Endothelial cell of umbilical vein (primary cell): Measurements from ENCODE around the gene HGFAC. TPM values are rescaled to one million over a fixed set of nuclear protein-coding genes. Genes with fewer than 3 reads are reported as not detected.

ENCODE experiments used
- BruUV-seq: library from RNA; stranded (reverse); fragments of 400-500 nt; replicated peaks from 2 replicates; lab custom pipeline; 2021; lab: Mats Ljungman, UMichigan
- CTCF ChIA-PET: fragments of 300-600, 350-600 bp; sonication (Branson Sonifier 250); formaldehyde crosslinking; loops from one replicate; lab custom pipeline; 2021; ENCODE audit warnings: antibody characterized with exemption, inconsistent platforms; lab: Charles Lee
- POLR2A ChIA-PET: fragments of 300-600, 350-600 bp; sonication (Branson Sonifier 250); formaldehyde crosslinking; loops from one replicate; lab custom pipeline; 2021; ENCODE audit warnings: antibody characterized with exemption, inconsistent platforms; lab: Charles Lee
- DNase-seq: peaks from one replicate; pipeline ENCODE4 v3.0.0-alpha.2; 2011; ENCODE audit warnings: low read depth, low spot score
- FAIRE-seq: peaks from 2 replicates; lab custom pipeline; 2011; peaks lifted over from hg19 to GRCh38; lab: Jason Lieb, UNC
- H2AFZ ChIP-seq: 2 replicates; pipeline ENCODE4 v1.6.0; 2012; ENCODE audit warnings: low read depth, low read length, control low read depth, inconsistent platforms
- H3K27ac ChIP-seq: 2 replicates; pipeline ENCODE4 v1.5.1; 2011; ENCODE audit warnings: low read depth, mild to moderate bottlenecking, control low read depth, low read length, moderate library complexity; ENCODE audit not compliant: insufficient read depth
- H3K27me3 ChIP-seq, 2 experiments: 2 replicates each; pipeline versions ENCODE4 v1.6.0 to v1.6.1; 2011; ENCODE audit warnings: low read length in 2 of 2, mixed read lengths in 1 of 2; ENCODE audit not compliant: control insufficient read depth in 2 of 2, insufficient read depth in 2 of 2
- H3K36me3 ChIP-seq, 2 experiments: 2 replicates in 1 of 2; 3 replicates in 1 of 2; pipeline ENCODE4 v1.5.1; 2011; ENCODE audit warnings: low read length in 2 of 2, mild to moderate bottlenecking in 1 of 2, moderate library complexity in 1 of 2; ENCODE audit not compliant: control insufficient read depth in 2 of 2, insufficient read depth in 2 of 2; ENCODE audit errors: extremely low read depth in 1 of 2
- H3K4me1 ChIP-seq: 3 replicates; pipeline ENCODE4 v1.5.1; 2011; ENCODE audit warnings: mild to moderate bottlenecking, low read length; ENCODE audit not compliant: control insufficient read depth, insufficient read depth; ENCODE audit errors: extremely low read depth
- H3K4me2 ChIP-seq: 2 replicates; pipeline ENCODE4 v1.6.1; 2011; ENCODE audit warnings: low read length, control low read depth, mixed read lengths; ENCODE audit not compliant: insufficient read depth
- H3K4me3 ChIP-seq, 3 experiments: fragments of 200-600 bp in 1 of 3; sonication (generic), shearing (Covaris generic) in 1 of 3; replicated peaks in 1 of 3; 2 replicates each; pipeline ENCODE4 v1.5.1; 2011 to 2016; ENCODE audit warnings: control low read depth in 3 of 3, low read length in 3 of 3, mild to moderate bottlenecking in 2 of 3, inconsistent platforms in 1 of 3, low read depth in 1 of 3, moderate library complexity in 1 of 3; ENCODE audit not compliant: insufficient read depth in 1 of 3
- H3K79me2 ChIP-seq: 2 replicates; pipeline ENCODE4 v1.6.0; 2012; ENCODE audit warnings: low read length, inconsistent platforms; ENCODE audit not compliant: control insufficient read depth, insufficient read depth
- H3K9ac ChIP-seq: replicated peaks from 2 replicates; pipeline ENCODE3; 2011; ENCODE audit warnings: low read length, control low read depth; ENCODE audit not compliant: insufficient read depth; ENCODE audit errors: extremely low read depth
- H3K9me1 ChIP-seq: replicated peaks from 3 replicates; pipeline ENCODE4 v1.6.0; 2011; ENCODE audit warnings: mild to moderate bottlenecking, low read length; ENCODE audit not compliant: control insufficient read depth, insufficient read depth; ENCODE audit errors: extremely low read depth
- H3K9me3 ChIP-seq: replicated peaks from 2 replicates; pipeline ENCODE4 v1.5.1; 2012; ENCODE audit warnings: low read length, inconsistent platforms; ENCODE audit not compliant: control insufficient read depth, insufficient read depth
- H4K20me1 ChIP-seq: replicated peaks from 2 replicates; pipeline ENCODE3; 2011; ENCODE audit warnings: mild to moderate bottlenecking, low read length; ENCODE audit not compliant: control insufficient read depth, insufficient read depth; ENCODE audit errors: extremely low read depth
- CTCF ChIP-seq, 2 donors: IDR thresholded peaks; 1 replicate in 1 of 2; 2 replicates in 1 of 2; pipeline ENCODE4 v1.5.1; 2011; ENCODE audit warnings: low read length in 2 of 2, mild to moderate bottlenecking in 2 of 2, moderate library complexity in 2 of 2, control low read depth in 1 of 2, inconsistent platforms in 1 of 2, low read depth in 1 of 2; ENCODE audit not compliant: insufficient read depth in 1 of 2; ENCODE audit errors: extremely low read depth in 1 of 2
- FOS ChIP-seq: IDR thresholded peaks from 2 replicates; pipeline ENCODE4 v1.6.1; 2011; ENCODE audit warnings: mild to moderate bottlenecking, low read length, moderate library complexity, borderline replicate concordance; ENCODE audit not compliant: insufficient read depth
- GATA2 ChIP-seq: IDR thresholded peaks from 2 replicates; pipeline ENCODE4 v1.7.0; 2011; ENCODE audit warnings: low read depth, mild to moderate bottlenecking, moderate library complexity, mixed read lengths, low read length; ENCODE audit not compliant: insufficient read length, insufficient read depth
- JUN ChIP-seq: IDR thresholded peaks from 2 replicates; pipeline ENCODE4 v1.6.1; 2011; ENCODE audit warnings: borderline replicate concordance, low read depth; ENCODE audit not compliant: insufficient read length, insufficient read depth
- MYC ChIP-seq: IDR thresholded peaks from one replicate; pipeline ENCODE4 v1.6.1; 2011; ENCODE audit warnings: mild to moderate bottlenecking, low read depth, low read length
- POLR2A ChIP-seq: IDR thresholded peaks from 2 replicates; pipeline ENCODE4 v1.6.1; 2012; ENCODE audit warnings: low read depth, mild to moderate bottlenecking, control low read depth, low read length
- POLR2AphosphoS5 ChIP-seq: IDR thresholded peaks from 2 replicates; pipeline ENCODE4 v1.6.1; 2012; ENCODE audit warnings: low read depth, mild to moderate bottlenecking, control low read depth, low read length, moderate library complexity; ENCODE audit not compliant: insufficient read depth
- dilution Hi-C: fragments of 300-500 bp; cut with MboI; formaldehyde crosslinking; loops from one replicate; pipeline ENCODE4 v1.15.0; 2019; ENCODE audit warnings: low sequenced_read_pairs; ENCODE audit not compliant: extremely low pct_ligation_motif_present
- intact Hi-C: fragments of 100-400 bp; cut with micrococcal nuclease; formaldehyde crosslinking; loops from one replicate; pipeline ENCODE4 v1.10.0; 2022
- polyA plus RNA-seq, 4 experiments: library from polyadenylated mRNA; depleted of rRNA in 3 of 4; stranded (reverse) in 3 of 4; unstranded in 1 of 4; fragments of >200 nt; gene quantifications; 2 replicates each; pipeline versions ENCODE4 v1.2.1 to v1.2.3, GENCODE V29; 2011 to 2012; ENCODE audit warnings: missing spikeins in 1 of 4
- total RNA-seq: library from RNA; stranded (reverse); gene quantifications from 2 replicates; pipeline ENCODE4 v1.2.3, GENCODE V29; 2021

HGFAC gene
- total and polyA plus RNA-seq, 2 donors (not counting 3 experiments of a cell fraction or from before 2014, with no cell fraction given) = 0.36 to 0.49 TPM

GRCh38 chr4:3445111-3445820 lies 3.5 kb downstream of the HGFAC start:
- H3K9me1 ChIP-seq = no peaks in the 10 kb centered on the region
- no peaks in the 10 kb centered on the region for H3K36me3 ChIP-seq
- ChIA-PET CTCF (interaction anchor here (1.2 to 6.1 kb wide), 5 partner anchors 79 to 300 kb away, joined by 3 to 78 read pairs (median 6); no protein-coding TSS in a partner anchor), POLR2A (no interaction called here)
- H3K79me2 ChIP-seq = no peaks in the 10 kb centered on the region
- intact Hi-C loops (no loop called here), dilution Hi-C loops (no loop called here)
- no peaks in the 10 kb centered on the region for H3K4me1 ChIP-seq
- BruUV-seq = no TSS peak
- no peak for TF ChIP-seq POLR2AphosphoS5
- no peak for TF ChIP-seq MYC
- TF ChIP-seq CTCF (IDR thresholded peaks at IDR 0.05; ENCODE audit: extremely low read depth in 1 of 2, insufficient read depth in 1 of 2, low read depth in 1 of 2, low read length in 2 of 2) = no peak
- no peak for TF ChIP-seq FOS
- TF ChIP-seq POLR2A = no peak
- no peak for TF ChIP-seq GATA2
- no peak for TF ChIP-seq JUN
- FAIRE-seq (no peak), DNase-seq (no peak)
- H3K4me2 ChIP-seq = no peak overlapping the region
- H3K9ac ChIP-seq = no peak overlapping the region
- H3K27me3 ChIP-seq = no peaks in the 10 kb centered on the region
- no peak overlapping the region for H3K4me3 ChIP-seq
- no peaks in the 10 kb centered on the region for H4K20me1 ChIP-seq
- no peak overlapping the region for H2AFZ ChIP-seq
- H3K27ac ChIP-seq = no peak overlapping the region
- H3K9me3 ChIP-seq = no peaks in the 10 kb centered on the region
